Measurements from ENCODE around the gene MGMT. TPM values are rescaled to one million over a fixed set of nuclear protein-coding genes. Genes with fewer than 3 reads are reported as not detected.

Gene MGMT
- total RNA-seq, 1 donor from 2014 or later: 19.4 TPM

DNA sequence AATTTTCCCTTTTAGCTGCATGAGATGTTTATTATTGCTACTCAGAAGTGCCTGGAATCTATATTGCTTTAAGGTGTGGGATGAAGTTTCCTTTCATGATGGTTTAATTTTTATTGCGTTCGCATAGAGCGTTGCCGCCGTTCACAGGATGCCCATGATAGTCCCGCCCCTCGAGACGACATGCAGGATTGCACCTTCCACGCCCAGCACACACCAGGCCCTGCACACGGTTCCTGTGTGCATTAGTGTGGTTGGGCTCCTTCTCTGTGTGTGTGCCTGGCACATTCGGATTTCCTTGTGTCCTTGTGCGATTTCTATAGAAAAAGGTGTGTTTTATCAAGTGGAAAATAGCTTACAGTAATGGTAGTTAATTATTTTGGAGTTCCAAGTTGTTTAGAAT is 42.1 kb downstream of the MGMT start:
- H3K27me3 ChIP-seq: no peaks in the 10 kb centered on the region
- H3K4me1 ChIP-seq: no peaks in the 10 kb centered on the region
- H3K36me3 ChIP-seq: no peaks in the 10 kb centered on the region
- intact Hi-C loops (cut with DNase I): no loop called here
- H3K4me3 ChIP-seq: no peak overlapping the region
- ATAC-seq (no peak), DNase-seq (no peak)
- H3K9me3 ChIP-seq: no peaks in the 10 kb centered on the region
- TF ChIP-seq, protein P1, sequence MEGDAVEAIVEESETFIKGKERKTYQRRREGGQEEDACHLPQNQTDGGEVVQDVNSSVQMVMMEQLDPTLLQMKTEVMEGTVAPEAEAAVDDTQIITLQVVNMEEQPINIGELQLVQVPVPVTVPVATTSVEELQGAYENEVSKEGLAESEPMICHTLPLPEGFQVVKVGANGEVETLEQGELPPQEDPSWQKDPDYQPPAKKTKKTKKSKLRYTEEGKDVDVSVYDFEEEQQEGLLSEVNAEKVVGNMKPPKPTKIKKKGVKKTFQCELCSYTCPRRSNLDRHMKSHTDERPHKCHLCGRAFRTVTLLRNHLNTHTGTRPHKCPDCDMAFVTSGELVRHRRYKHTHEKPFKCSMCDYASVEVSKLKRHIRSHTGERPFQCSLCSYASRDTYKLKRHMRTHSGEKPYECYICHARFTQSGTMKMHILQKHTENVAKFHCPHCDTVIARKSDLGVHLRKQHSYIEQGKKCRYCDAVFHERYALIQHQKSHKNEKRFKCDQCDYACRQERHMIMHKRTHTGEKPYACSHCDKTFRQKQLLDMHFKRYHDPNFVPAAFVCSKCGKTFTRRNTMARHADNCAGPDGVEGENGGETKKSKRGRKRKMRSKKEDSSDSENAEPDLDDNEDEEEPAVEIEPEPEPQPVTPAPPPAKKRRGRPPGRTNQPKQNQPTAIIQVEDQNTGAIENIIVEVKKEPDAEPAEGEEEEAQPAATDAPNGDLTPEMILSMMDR (IDR thresholded peaks at IDR 0.05): no peak
- H3K27ac ChIP-seq: no peak overlapping the region

DNA sequence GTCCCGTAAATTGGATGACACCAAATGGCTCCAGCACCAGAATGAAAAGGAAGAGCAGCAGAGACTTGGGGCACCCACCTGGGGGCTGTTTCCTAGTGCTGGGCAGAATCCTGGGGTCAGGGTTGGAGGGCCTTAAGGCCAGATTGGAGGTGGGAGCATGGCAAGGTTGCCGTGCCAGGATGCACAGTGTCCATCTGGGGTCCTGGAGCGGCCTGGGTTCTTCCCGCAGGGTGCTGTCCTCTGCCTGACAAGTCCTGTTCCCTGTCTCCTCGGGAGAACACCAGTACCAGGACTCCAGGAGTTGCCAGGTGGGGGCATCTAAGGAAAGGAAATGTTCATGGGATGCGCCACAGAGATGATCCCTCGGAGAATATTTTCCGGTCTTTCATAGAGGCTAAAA is 42.8 kb downstream of the MGMT start:
- TF ChIP-seq, protein P1 (IDR thresholded peaks at IDR 0.05): no peak
- no peaks in the 10 kb centered on the region for H3K36me3 ChIP-seq
- ATAC-seq (no peak), DNase-seq (no peak)
- H3K4me3 ChIP-seq: no peak overlapping the region
- no peaks in the 10 kb centered on the region for H3K27me3 ChIP-seq
- no peaks in the 10 kb centered on the region for H3K9me3 ChIP-seq
- intact Hi-C loops (cut with DNase I): no loop called here
- H3K27ac ChIP-seq: no peak overlapping the region
- no peaks in the 10 kb centered on the region for H3K4me1 ChIP-seq

DNA sequence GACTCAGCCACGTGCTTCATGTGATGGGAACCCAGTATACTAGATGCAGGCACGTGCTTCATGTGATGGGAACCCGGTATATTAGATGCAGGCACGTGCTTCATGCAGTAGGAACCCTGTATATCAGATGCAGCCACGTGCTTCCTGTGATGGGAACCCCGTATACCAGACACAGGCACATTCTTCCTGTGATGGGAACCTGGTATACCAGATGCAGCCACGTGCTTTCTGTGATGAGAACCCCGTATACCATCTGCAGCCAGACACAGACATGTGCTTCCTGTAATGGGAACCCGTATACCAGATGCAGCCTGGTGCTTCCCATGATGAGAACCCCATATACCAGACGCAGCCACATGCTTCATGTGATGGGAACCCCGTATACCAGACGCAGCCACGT is 44.0 kb downstream of the MGMT start:
- no peaks in the 10 kb centered on the region for H3K9me3 ChIP-seq
- ATAC-seq (no peak), DNase-seq (no peak)
- no peak overlapping the region for H3K27ac ChIP-seq
- H3K27me3 ChIP-seq: no peaks in the 10 kb centered on the region
- no peak overlapping the region for H3K4me3 ChIP-seq
- intact Hi-C loops (cut with DNase I): no loop called here
- TF ChIP-seq, protein P1 (IDR thresholded peaks at IDR 0.05): no peak
- no peaks in the 10 kb centered on the region for H3K36me3 ChIP-seq
- H3K4me1 ChIP-seq: no peaks in the 10 kb centered on the region

DNA sequence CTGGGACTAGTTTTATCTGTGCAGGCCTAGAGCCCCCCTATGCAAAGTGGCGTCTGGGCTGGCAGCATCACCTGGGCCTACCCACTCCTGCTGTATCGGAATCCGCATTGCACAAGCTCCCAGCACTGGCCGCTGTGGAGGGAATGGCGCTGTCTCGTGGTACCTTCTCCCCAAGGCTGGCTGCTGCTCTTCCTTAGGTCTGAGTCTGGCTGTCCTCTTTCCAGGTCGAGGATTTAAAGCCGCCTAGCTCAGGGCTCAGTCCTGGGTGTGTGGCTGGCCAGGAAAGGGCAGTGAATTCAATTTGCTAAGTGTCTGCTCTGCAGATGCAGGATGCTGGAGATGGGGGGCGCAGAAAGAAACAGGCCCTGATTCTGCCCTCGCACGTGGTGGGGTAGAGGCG is 44.7 kb downstream of the MGMT start:
- DNase-seq (no peak), ATAC-seq (no peak)
- intact Hi-C loops (cut with DNase I): no loop called here
- Histone ChIP-seq H3K9me3 (no peaks in the 10 kb centered on the region), H3K27ac (no peak overlapping the region), H3K36me3 (no peaks in the 10 kb centered on the region), H3K27me3 (no peaks in the 10 kb centered on the region), H3K4me1 (no peaks in the 10 kb centered on the region), H3K4me3 (no peak overlapping the region)
- TF ChIP-seq, protein P1 (IDR thresholded peaks at IDR 0.05): no peak

DNA sequence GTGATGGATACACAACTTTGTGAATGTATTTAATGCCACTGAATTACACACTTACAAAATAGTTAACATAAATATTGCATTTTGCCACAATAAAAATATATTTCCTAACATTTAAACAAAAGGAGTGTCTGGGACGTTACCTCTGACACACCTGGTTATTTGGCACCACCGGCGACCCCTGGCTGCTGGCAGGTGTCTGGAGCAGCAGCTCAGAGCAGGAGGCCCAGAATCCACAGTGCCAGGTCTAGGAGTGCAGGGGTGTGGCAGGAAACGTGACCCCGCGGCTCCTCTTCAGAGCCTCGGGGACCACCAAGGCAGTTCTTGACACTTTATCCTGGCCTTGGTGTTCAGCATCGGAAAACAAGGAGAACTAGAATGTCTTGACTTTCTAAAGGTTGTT is 46.3 kb downstream of the MGMT start:
- no peaks in the 10 kb centered on the region for H3K4me1 ChIP-seq
- H3K36me3 ChIP-seq: no peaks in the 10 kb centered on the region
- DNase-seq: no peak
- no peak overlapping the region for H3K4me3 ChIP-seq
- intact Hi-C loops (cut with DNase I): no loop called here
- no peak overlapping the region for H3K27ac ChIP-seq
- no peaks in the 10 kb centered on the region for H3K27me3 ChIP-seq
- ATAC-seq: no peak
- no peaks in the 10 kb centered on the region for H3K9me3 ChIP-seq
- TF ChIP-seq, protein P1 (IDR thresholded peaks at IDR 0.05): no peak
